Measurements from ENCODE around the gene DCTN5. TPM values are rescaled to one million over a fixed set of nuclear protein-coding genes. Genes with fewer than 3 reads are reported as not detected.

Gene DCTN5
- 56.1 TPM for polyA plus RNA-seq (2013, experiment 1 of 2)
- polyA plus RNA-seq (2013, experiment 2 of 2): 52.6 TPM

GRCh38 chr16:23640931-23641765 is at the start of gene DCTN5, which contains the start of gene PALB2:
TSS of gene DCTN5 (plus strand) at chr16:23641466. CDS start at chr16:23641543, 77 bp downstream.
TSS of gene PALB2 (minus strand) at chr16:23641310. CDS start at chr16:23641157, 153 bp downstream.
- peaks cover 9% of the 10 kb centered on the region for H3K79me1 ChIP-seq (ENCODE audit: low read length)
- WGBS (ENCODE audit: extremely low coverage, insufficient coverage, low lambda C conversion rate): no CpG with 5 or more reads among the region's 64 CpGs
- no peaks in the 10 kb centered on the region for H3K36me3 ChIP-seq (ENCODE audit: control insufficient read depth, insufficient read depth, low read length)
- H4K8ac ChIP-seq (ENCODE audit: low read depth, low read length): peak within 1 kb of the TSS; percentile 83
- H3K18ac ChIP-seq (ENCODE audit: low read length): peak within 1 kb of the TSS; percentile 81
- DNase-seq: peak; percentile 97
- H3K4me1 ChIP-seq (ENCODE audit: control insufficient read depth, low read depth, low read length): peaks cover 3% of the 10 kb centered on the region
- H2BK120ac ChIP-seq (ENCODE audit: low read depth, low read length): no peak within 1 kb of the TSS
- peak within 1 kb of the TSS; percentile 77 for H3K27ac ChIP-seq (ENCODE audit: low read depth, low read length)
- H3K4ac ChIP-seq (ENCODE audit: low read depth, low read length): peak within 1 kb of the TSS; percentile 93
- peaks cover 17% of the 10 kb centered on the region for H3K79me2 ChIP-seq (ENCODE audit: control insufficient read depth, insufficient read depth, low read length)
- H3K27me3 ChIP-seq (ENCODE audit: insufficient read depth, low read length, poor library complexity): no peaks in the 10 kb centered on the region
- H3K4me3 ChIP-seq (ENCODE audit: low read length): peak within 1 kb of the TSS; percentile 92
- no peak within 1 kb of the TSS for H2BK15ac ChIP-seq (replicated peaks; ENCODE audit: low read depth)
- H4K5ac ChIP-seq (ENCODE audit: low read length): peak within 1 kb of the TSS; percentile 21
- H3K9ac ChIP-seq (ENCODE audit: low read length): peak within 1 kb of the TSS; percentile 95
- no peak within 1 kb of the TSS for H3K23ac ChIP-seq (ENCODE audit: low read length)
- peak within 1 kb of the TSS; percentile 75 for H3K4me2 ChIP-seq (ENCODE audit: low read length)
- peak within 1 kb of the TSS; percentile 61 for H2BK5ac ChIP-seq (ENCODE audit: low read length)
- H3K56ac ChIP-seq (ENCODE audit: low read length): peak within 1 kb of the TSS; percentile 98
- no peak within 1 kb of the TSS for H2AK5ac ChIP-seq (ENCODE audit: low read length)

- H3K36me3 ChIP-seq (ENCODE audit: control insufficient read depth, insufficient read depth, low read length): peaks cover 11% of the 10 kb centered on the region
Observed at GRCh38 chr16:23594186-23594585, 47.1 kb upstream of the DCTN5 start.

DNA sequence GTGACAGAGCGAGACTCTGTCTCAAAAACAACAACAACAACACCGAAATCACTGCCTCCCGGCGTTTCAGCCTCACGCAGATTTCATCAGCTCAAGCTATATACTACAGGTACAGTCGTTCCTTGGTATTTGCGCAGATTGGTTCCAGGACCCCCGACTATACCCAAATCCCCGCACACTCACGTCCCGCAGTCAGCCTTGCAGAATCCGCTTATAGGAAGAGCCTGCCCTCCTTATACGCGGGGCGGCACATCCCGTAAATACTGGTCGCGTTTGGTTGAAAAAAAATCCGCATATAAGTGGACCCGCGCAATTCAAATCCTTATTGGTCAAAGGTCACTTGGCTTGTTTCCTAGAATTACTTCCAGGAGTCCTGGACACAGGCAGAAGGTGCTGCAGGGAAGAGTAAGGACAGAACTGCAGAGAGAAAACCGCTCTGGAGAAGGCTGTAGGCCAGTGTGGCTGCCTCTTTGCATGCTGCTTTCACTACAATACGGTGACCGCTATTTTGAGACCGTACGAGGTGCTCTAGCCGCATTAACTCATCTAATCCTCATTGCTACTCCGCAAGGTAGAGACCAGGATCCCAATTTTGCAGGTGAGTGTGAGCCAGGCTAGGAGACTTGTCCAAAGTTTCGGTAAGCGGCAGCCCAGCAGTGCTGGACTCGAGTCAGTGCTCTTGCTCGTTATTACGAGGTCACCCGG is 45.9 kb upstream of the DCTN5 start:
- WGBS (ENCODE audit: extremely low coverage, insufficient coverage, low lambda C conversion rate): no CpG with 5 or more reads among the region's 34 CpGs
- peak overlapping the region; percentile 100 for H3K4me3 ChIP-seq (ENCODE audit: low read length)
- peak overlapping the region; percentile 76 for H3K4ac ChIP-seq (ENCODE audit: low read depth, low read length)
- peak overlapping the region; percentile 66 for H3K23ac ChIP-seq (ENCODE audit: low read length)
- H3K27ac ChIP-seq (ENCODE audit: low read depth, low read length): no peak overlapping the region
- peak overlapping the region; percentile 97 for H3K56ac ChIP-seq (ENCODE audit: low read length)
- peak overlapping the region; percentile 91 for H3K18ac ChIP-seq (ENCODE audit: low read length)
- no peak overlapping the region for H2AK5ac ChIP-seq (ENCODE audit: low read length)
- no peak overlapping the region for H4K8ac ChIP-seq (ENCODE audit: low read depth, low read length)
- no peak overlapping the region for H2BK120ac ChIP-seq (ENCODE audit: low read depth, low read length)
- DNase-seq: peak; percentile 21
- H2BK15ac ChIP-seq (replicated peaks; ENCODE audit: low read depth): no peak overlapping the region
- H3K79me1 ChIP-seq (ENCODE audit: low read length): peaks cover 19% of the 10 kb centered on the region
- no peak overlapping the region for H2BK5ac ChIP-seq (ENCODE audit: low read length)
- H3K4me1 ChIP-seq (ENCODE audit: control insufficient read depth, low read depth, low read length): peaks cover 2% of the 10 kb centered on the region
- no peak overlapping the region for H4K5ac ChIP-seq (ENCODE audit: low read length)
- H3K36me3 ChIP-seq (ENCODE audit: control insufficient read depth, insufficient read depth, low read length): peaks cover 8% of the 10 kb centered on the region
- peak overlapping the region; percentile 94 for H3K9ac ChIP-seq (ENCODE audit: low read length)
- peaks cover 50% of the 10 kb centered on the region for H3K79me2 ChIP-seq (ENCODE audit: control insufficient read depth, insufficient read depth, low read length)
- peak overlapping the region; percentile 34 for H3K4me2 ChIP-seq (ENCODE audit: low read length)
- H3K27me3 ChIP-seq (ENCODE audit: insufficient read depth, low read length, poor library complexity): no peaks in the 10 kb centered on the region

More at GRCh38 chr16:23594186-23594585, 47.1 kb upstream of the DCTN5 start:
- H4K8ac ChIP-seq (ENCODE audit: low read depth, low read length): no peak overlapping the region
- H3K27me3 ChIP-seq (ENCODE audit: insufficient read depth, low read length, poor library complexity): no peaks in the 10 kb centered on the region
- H2BK15ac ChIP-seq (replicated peaks; ENCODE audit: low read depth): no peak overlapping the region
- no peak overlapping the region for H2AK5ac ChIP-seq (ENCODE audit: low read length)
- no peak overlapping the region for H3K4me2 ChIP-seq (ENCODE audit: low read length)
- H3K4me1 ChIP-seq (ENCODE audit: control insufficient read depth, low read depth, low read length): peaks cover 2% of the 10 kb centered on the region
- no peak overlapping the region for H3K56ac ChIP-seq (ENCODE audit: low read length)
- no peak overlapping the region for H3K27ac ChIP-seq (ENCODE audit: low read depth, low read length)
- no peak overlapping the region for H3K23ac ChIP-seq (ENCODE audit: low read length)
- no peak overlapping the region for H2BK5ac ChIP-seq (ENCODE audit: low read length)
- H3K4me3 ChIP-seq (ENCODE audit: low read length): no peak overlapping the region
- DNase-seq: no peak
- H3K79me1 ChIP-seq (ENCODE audit: low read length): peaks cover 23% of the 10 kb centered on the region
- H3K18ac ChIP-seq (ENCODE audit: low read length): no peak overlapping the region
- no CpG with 5 or more reads among the region's 12 CpGs for WGBS (ENCODE audit: extremely low coverage, insufficient coverage, low lambda C conversion rate)
- H3K9ac ChIP-seq (ENCODE audit: low read length): no peak overlapping the region
- H3K79me2 ChIP-seq (ENCODE audit: control insufficient read depth, insufficient read depth, low read length): peaks cover 55% of the 10 kb centered on the region
- H3K4ac ChIP-seq (ENCODE audit: low read depth, low read length): no peak overlapping the region
- H2BK120ac ChIP-seq (ENCODE audit: low read depth, low read length): no peak overlapping the region
- H4K5ac ChIP-seq (ENCODE audit: low read length): no peak overlapping the region

DNA sequence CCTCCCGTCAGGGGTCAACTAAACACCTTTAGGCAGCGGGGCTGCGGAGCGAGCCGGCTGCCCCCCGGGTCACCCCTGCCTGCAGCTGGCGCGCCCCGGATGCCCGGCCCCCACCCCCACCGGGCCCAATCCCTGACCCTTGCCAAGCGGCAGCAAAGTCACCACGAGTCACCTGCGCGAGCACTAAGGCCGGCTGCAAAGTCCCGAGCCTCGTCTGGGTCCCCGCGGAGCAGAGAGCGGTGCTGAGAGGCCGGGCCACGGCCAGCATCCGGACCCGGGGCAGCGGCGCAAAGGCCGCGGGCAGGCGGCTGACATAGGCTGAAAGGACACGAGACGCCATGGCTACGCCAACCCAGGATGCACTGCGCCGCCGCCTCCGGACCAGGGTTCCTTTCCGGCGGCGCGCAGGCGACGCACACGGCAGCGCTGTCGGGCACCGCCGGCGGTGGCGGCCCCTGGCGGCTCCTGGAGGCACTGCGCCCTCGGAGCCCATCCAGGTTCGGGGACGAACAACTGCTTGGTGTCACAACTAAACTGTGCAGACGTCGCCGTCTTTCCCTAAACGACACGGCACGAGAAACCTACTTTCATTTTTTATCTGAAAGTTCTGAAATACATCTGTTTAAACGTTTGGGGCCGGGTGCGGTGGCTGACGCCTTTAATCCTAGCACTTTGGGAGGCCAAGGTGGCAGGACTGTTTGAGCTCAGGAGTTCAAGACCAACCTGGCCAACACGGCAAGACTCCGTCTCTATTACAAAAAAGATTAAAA is 45.1 kb upstream of the DCTN5 start, which contains the start of gene NDUFAB1:
Gene NDUFAB1 (minus strand): TSS at position 366 of the 770 bp plus-strand sequence. CDS start 26 bp downstream, at position 340.
- H2BK15ac ChIP-seq (replicated peaks; ENCODE audit: low read depth): no peak within 1 kb of the TSS
- H3K27me3 ChIP-seq (ENCODE audit: insufficient read depth, low read length, poor library complexity): no peaks in the 10 kb centered on the region
- peaks cover 2% of the 10 kb centered on the region for H3K4me1 ChIP-seq (ENCODE audit: control insufficient read depth, low read depth, low read length)
- H3K4ac ChIP-seq (ENCODE audit: low read depth, low read length): peak within 1 kb of the TSS; percentile 76
- peaks cover 45% of the 10 kb centered on the region for H3K79me2 ChIP-seq (ENCODE audit: control insufficient read depth, insufficient read depth, low read length)
- H3K79me1 ChIP-seq (ENCODE audit: low read length): peaks cover 16% of the 10 kb centered on the region
- H3K27ac ChIP-seq (ENCODE audit: low read depth, low read length): peak within 1 kb of the TSS; percentile 46
- peaks cover 7% of the 10 kb centered on the region for H3K36me3 ChIP-seq (ENCODE audit: control insufficient read depth, insufficient read depth, low read length)
- H4K5ac ChIP-seq (ENCODE audit: low read length): no peak within 1 kb of the TSS
- peak within 1 kb of the TSS; percentile 94 for H3K9ac ChIP-seq (ENCODE audit: low read length)
- H3K56ac ChIP-seq (ENCODE audit: low read length): peak within 1 kb of the TSS; percentile 97
- H3K23ac ChIP-seq (ENCODE audit: low read length): peak within 1 kb of the TSS; percentile 66
- H2BK5ac ChIP-seq (ENCODE audit: low read length): no peak within 1 kb of the TSS
- WGBS (ENCODE audit: extremely low coverage, insufficient coverage, low lambda C conversion rate): no CpG with 5 or more reads among the region's 67 CpGs
- H3K4me2 ChIP-seq (ENCODE audit: low read length): peak within 1 kb of the TSS; percentile 34
- peak within 1 kb of the TSS; percentile 37 for H2BK120ac ChIP-seq (ENCODE audit: low read depth, low read length)
- H3K4me3 ChIP-seq (ENCODE audit: low read length): peak within 1 kb of the TSS; percentile 100
- no peak within 1 kb of the TSS for H4K8ac ChIP-seq (ENCODE audit: low read depth, low read length)
- no peak within 1 kb of the TSS for H2AK5ac ChIP-seq (ENCODE audit: low read length)
- H3K18ac ChIP-seq (ENCODE audit: low read length): peak within 1 kb of the TSS; percentile 91
- peak; percentile 93 for DNase-seq

DNA sequence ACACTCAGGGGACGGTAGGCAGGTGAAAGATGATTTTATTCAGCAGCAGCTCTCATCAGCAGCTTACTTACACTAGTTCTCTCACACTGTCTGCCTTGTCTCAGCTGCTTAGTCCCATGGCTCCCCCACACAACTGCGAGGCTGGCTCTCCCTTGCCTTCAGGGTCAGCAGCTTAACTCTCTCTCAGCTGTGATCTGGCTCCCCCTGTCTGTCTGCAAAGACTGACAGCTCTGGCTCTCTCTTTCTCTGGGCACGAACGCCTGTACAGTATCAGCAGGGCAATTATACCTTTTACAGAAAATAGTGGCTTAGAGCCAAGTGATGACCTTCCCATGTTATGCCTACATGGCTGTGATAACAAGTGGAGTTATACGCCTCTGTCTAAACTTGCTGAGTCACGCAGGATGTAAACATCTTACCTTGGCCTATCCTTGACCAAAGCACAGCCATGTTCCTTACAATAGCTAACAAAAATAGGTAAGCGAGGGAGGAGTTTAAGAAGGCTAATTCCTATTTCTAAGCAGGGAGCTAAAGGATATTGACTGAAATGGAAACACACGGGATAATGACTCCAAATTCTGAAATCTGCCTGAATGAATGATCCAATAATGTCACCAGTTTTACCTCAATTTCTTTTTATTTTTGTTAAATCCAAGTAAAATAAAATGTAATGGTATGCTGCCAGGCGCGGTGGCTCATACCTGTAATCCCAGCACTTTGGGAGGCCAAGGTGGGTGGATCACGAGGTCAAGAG is 44.1 kb upstream of the DCTN5 start:
- Histone ChIP-seq H3K27ac (ENCODE audit: low read depth, low read length) (no peak overlapping the region), H3K56ac (ENCODE audit: low read length) (peak overlapping the region; percentile 34), H3K4me2 (ENCODE audit: low read length) (no peak overlapping the region), H2BK5ac (ENCODE audit: low read length) (no peak overlapping the region), H3K4ac (ENCODE audit: low read depth, low read length) (no peak overlapping the region), H3K23ac (ENCODE audit: low read length) (no peak overlapping the region), H2AK5ac (ENCODE audit: low read length) (no peak overlapping the region), H3K79me2 (ENCODE audit: control insufficient read depth, insufficient read depth, low read length) (peaks cover 35% of the 10 kb centered on the region), H3K9ac (ENCODE audit: low read length) (no peak overlapping the region), H3K4me3 (ENCODE audit: low read length) (no peak overlapping the region), H3K36me3 (ENCODE audit: control insufficient read depth, insufficient read depth, low read length) (peaks cover 4% of the 10 kb centered on the region), H3K4me1 (ENCODE audit: control insufficient read depth, low read depth, low read length) (peaks cover 2% of the 10 kb centered on the region), H3K79me1 (ENCODE audit: low read length) (peaks cover 10% of the 10 kb centered on the region), H2BK120ac (ENCODE audit: low read depth, low read length) (no peak overlapping the region), H3K18ac (ENCODE audit: low read length) (no peak overlapping the region), H2BK15ac (replicated peaks; ENCODE audit: low read depth) (no peak overlapping the region), H4K8ac (ENCODE audit: low read depth, low read length) (no peak overlapping the region), H3K27me3 (ENCODE audit: insufficient read depth, low read length, poor library complexity) (no peaks in the 10 kb centered on the region), H4K5ac (ENCODE audit: low read length) (no peak overlapping the region)
- peak; percentile 79 for DNase-seq
- WGBS (ENCODE audit: extremely low coverage, insufficient coverage, low lambda C conversion rate): no CpG with 5 or more reads among the region's 11 CpGs

Measured in mesendoderm (in vitro differentiated cells).